HL-60 (cell line): ENCODE results near the gene IFNLR1.

ENCODE experiments used
- DNase-seq, 2 experiments: peaks; one replicate each; pipeline ENCODE4 v3.0.0-alpha.2; 2010 to 2020; ENCODE audit warnings: low read depth in 1 of 2, low spot score in 1 of 2
- H3K27ac ChIP-seq: fragments of 250-450 bp; sonication (Bioruptor Pico); replicated peaks from 2 replicates; pipeline ENCODE4 v1.5.1; 2020; ENCODE audit warnings: mild to moderate bottlenecking, moderate library complexity
- H3K27me3 ChIP-seq: fragments of 250-450 bp; sonication (Bioruptor Pico); 2 replicates; pipeline ENCODE4 v1.5.1; 2021; ENCODE audit warnings: mild to moderate bottlenecking, moderate library complexity; ENCODE audit not compliant: insufficient read depth, poor library complexity, severe bottlenecking
- H3K4me3 ChIP-seq: replicated peaks from 2 replicates; pipeline ENCODE4 v1.5.1; 2011; ENCODE audit warnings: mild to moderate bottlenecking, control low read depth, low read length; ENCODE audit not compliant: insufficient read depth
- CTCF ChIP-seq: IDR thresholded peaks from one replicate; pipeline ENCODE4 v1.5.1; 2011; ENCODE audit warnings: low read length, control low read depth, inconsistent platforms; ENCODE audit not compliant: insufficient read depth
- GABPA ChIP-seq: IDR thresholded peaks from 2 replicates; pipeline ENCODE4 v1.6.1; 2012; ENCODE audit warnings: low read depth
- POLR2AphosphoS5 ChIP-seq: IDR thresholded peaks from 2 replicates; pipeline ENCODE4 v1.6.1; 2012; ENCODE audit warnings: low read depth
- REST ChIP-seq: IDR thresholded peaks from 2 replicates; pipeline ENCODE4 v1.6.1; 2012; ENCODE audit warnings: low read depth; ENCODE audit not compliant: insufficient replicate concordance
- SPI1 ChIP-seq: IDR thresholded peaks from 2 replicates; pipeline ENCODE4 v1.6.1; 2012; ENCODE audit warnings: low read depth, mild to moderate bottlenecking, borderline replicate concordance

Gene IFNLR1

GRCh38 chr1:24178407-24178806, 8.7 kb downstream of the IFNLR1 start:
- TF ChIP-seq GABPA: no peak
- TF ChIP-seq CTCF: no peak
- no peak for TF ChIP-seq POLR2AphosphoS5
- no peak for TF ChIP-seq SPI1
- no peak for TF ChIP-seq REST
- Histone ChIP-seq H3K27me3 (no peaks in the 10 kb centered on the region), H3K27ac (no peak overlapping the region), H3K4me3 (no peak overlapping the region)
- DNase-seq: no peak

- Histone ChIP-seq H3K27me3 (no peaks in the 10 kb centered on the region), H3K4me3 (no peak overlapping the region), H3K27ac (no peak overlapping the region)
- no peak for DNase-seq
- TF ChIP-seq CTCF: no peak
- TF ChIP-seq REST: no peak
- TF ChIP-seq GABPA: no peak
- no peak for TF ChIP-seq SPI1
- TF ChIP-seq POLR2AphosphoS5: no peak
Observed at GRCh38 chr1:24177161-24177560, 9.9 kb downstream of the IFNLR1 start.

GRCh38 chr1:24175033-24175755, 11.9 kb downstream of the IFNLR1 start:
- no peaks in the 10 kb centered on the region for H3K27me3 ChIP-seq
- no peak for DNase-seq
- TF ChIP-seq SPI1: no peak
- TF ChIP-seq POLR2AphosphoS5: no peak
- no peak for TF ChIP-seq REST
- no peak for TF ChIP-seq CTCF
- no peak for TF ChIP-seq GABPA
- no peak overlapping the region for H3K27ac ChIP-seq
- no peak overlapping the region for H3K4me3 ChIP-seq
